Measurements from ENCODE around the gene PLEKHA8.

GRCh38 chr7:30069096-30069867 is 41.1 kb downstream of the PLEKHA8 start:
- TF ChIP-seq POLR2A (IDR thresholded peaks at IDR 0.05) (no peak), CTCF (IDR thresholded peaks at IDR 0.05) (no peak)
